Umbilical cord (tissue), 2 donors: ENCODE data around the gene GRM5. TPM values are rescaled to one million over a fixed set of nuclear protein-coding genes. Genes with fewer than 3 reads are reported as not detected.
"Not testable (repeated sequence)": the region's sequence is repeated elsewhere in the genome, so short reads cannot be mapped to it uniquely, and the experiment has no call there.

Experiments
- DNase-seq: peaks from one replicate; pipeline ENCODE4 v3.0.0-alpha.2; 2015; ENCODE audit warnings: low spot score
- total RNA-seq: library from RNA; depleted of rRNA; stranded (reverse); fragments of >200 nt; gene quantifications from one replicate; pipeline ENCODE4 v1.2.3, GENCODE V29; 2014; ENCODE audit warnings: low replicate concordance; ENCODE audit not compliant: insufficient read depth

The GRM5 gene
- total RNA-seq, 1 donor from 2014 or later = 3.1 TPM

- DNase-seq = no peak
These were observed 557.9 kb downstream of the GRM5 start for GRCh38 chr11:88507771-88508417.

- peak; percentile 21 for DNase-seq
These were observed 564.2 kb downstream of the GRM5 start for GRCh38 chr11:88501541-88501940.

GRCh38 chr11:88495836-88496235, 569.9 kb downstream of the GRM5 start:
- no peak for DNase-seq

- DNase-seq = no peak
These were observed 570.9 kb downstream of the GRM5 start for GRCh38 chr11:88494848-88495247.

GRCh38 chr11:88491674-88492073, 574.1 kb downstream of the GRM5 start:
- DNase-seq = no peak

- no peak for DNase-seq
These were observed 576.8 kb downstream of the GRM5 start for GRCh38 chr11:88489030-88489429.

GRCh38 chr11:88487646-88488045, 578.1 kb downstream of the GRM5 start:
- DNase-seq = no peak

GRCh38 chr11:88484873-88485621, 580.7 kb downstream of the GRM5 start:
- no peak for DNase-seq

GRCh38 chr11:88482871-88483301, 582.9 kb downstream of the GRM5 start:
- no peak for DNase-seq

GRCh38 chr11:88480223-88480622, 585.6 kb downstream of the GRM5 start:
- DNase-seq = peak; percentile 54

- no peak for DNase-seq
These were observed 587.5 kb downstream of the GRM5 start for GRCh38 chr11:88478136-88478815.

GRCh38 chr11:88475991-88476418, 589.8 kb downstream of the GRM5 start:
- DNase-seq = no peak

- no peak for DNase-seq
These were observed 591.1 kb downstream of the GRM5 start for GRCh38 chr11:88474655-88475054.

- no peak for DNase-seq
These were observed 596.1 kb downstream of the GRM5 start for GRCh38 chr11:88469561-88470225.

GRCh38 chr11:88464528-88464927, 601.3 kb downstream of the GRM5 start:
- DNase-seq = no peak

GRCh38 chr11:88463301-88463700, 602.5 kb downstream of the GRM5 start:
- not testable (repeated sequence) for DNase-seq

- DNase-seq = not testable (repeated sequence)
These were observed 607.7 kb downstream of the GRM5 start for GRCh38 chr11:88458047-88458446.

GRCh38 chr11:88455974-88456373, 609.8 kb downstream of the GRM5 start:
- no peak for DNase-seq

GRCh38 chr11:88454881-88455280, 610.9 kb downstream of the GRM5 start:
- DNase-seq = no peak
